Measurements from ENCODE around the gene KCTD2. TPM values are rescaled to one million over a fixed set of nuclear protein-coding genes. Genes with fewer than 3 reads are reported as not detected.
"Not testable (repeated sequence)": the region's sequence is repeated elsewhere in the genome, so short reads cannot be mapped to it uniquely, and the experiment has no call there.

KCTD2 gene
- total and polyA plus RNA-seq, 10 donors, result 11.0 to 28.4 (median 25.2) TPM

DNA sequence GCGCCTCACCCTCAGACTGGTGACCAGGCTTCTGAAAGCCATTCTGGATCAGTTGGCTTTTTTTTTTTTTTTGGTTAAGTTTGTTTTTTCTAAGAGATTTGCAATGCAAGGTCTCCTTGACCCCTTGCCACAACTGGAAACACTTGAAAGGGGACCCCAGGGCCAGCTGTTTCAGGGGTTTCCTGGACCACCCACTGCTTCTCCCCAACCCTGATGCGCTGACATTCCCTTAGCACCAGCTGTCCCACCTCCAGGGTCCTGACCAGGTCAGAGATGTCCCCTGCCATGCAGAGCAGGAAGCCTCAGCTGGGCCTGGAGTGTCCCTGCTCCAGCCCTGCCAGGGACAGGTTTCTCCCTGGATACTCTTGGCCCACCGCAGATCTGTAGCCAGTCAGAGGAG lies 42.7 kb upstream of the KCTD2 start:
- no peak overlapping the region for H3K27ac ChIP-seq
- H3K27me3 ChIP-seq (replicated peaks in 1 of 7), result no peaks in the 10 kb centered on the region
- intact Hi-C loops (cut with DNase I; ENCODE audit: low total_unique reads), result no loop called here
- H3K36me3 ChIP-seq, result peaks cover 0 to 29% (median 0%) of the 10 kb centered on the region in 6 donors
- no peak overlapping the region for H3K4me3 ChIP-seq
- no peaks in the 10 kb centered on the region for H3K9me3 ChIP-seq
- 91 to 100% (median 93%) methylated on average over 3 of the region's 3 CpGs for WGBS, 5 donors
- TF ChIP-seq, protein P1, sequence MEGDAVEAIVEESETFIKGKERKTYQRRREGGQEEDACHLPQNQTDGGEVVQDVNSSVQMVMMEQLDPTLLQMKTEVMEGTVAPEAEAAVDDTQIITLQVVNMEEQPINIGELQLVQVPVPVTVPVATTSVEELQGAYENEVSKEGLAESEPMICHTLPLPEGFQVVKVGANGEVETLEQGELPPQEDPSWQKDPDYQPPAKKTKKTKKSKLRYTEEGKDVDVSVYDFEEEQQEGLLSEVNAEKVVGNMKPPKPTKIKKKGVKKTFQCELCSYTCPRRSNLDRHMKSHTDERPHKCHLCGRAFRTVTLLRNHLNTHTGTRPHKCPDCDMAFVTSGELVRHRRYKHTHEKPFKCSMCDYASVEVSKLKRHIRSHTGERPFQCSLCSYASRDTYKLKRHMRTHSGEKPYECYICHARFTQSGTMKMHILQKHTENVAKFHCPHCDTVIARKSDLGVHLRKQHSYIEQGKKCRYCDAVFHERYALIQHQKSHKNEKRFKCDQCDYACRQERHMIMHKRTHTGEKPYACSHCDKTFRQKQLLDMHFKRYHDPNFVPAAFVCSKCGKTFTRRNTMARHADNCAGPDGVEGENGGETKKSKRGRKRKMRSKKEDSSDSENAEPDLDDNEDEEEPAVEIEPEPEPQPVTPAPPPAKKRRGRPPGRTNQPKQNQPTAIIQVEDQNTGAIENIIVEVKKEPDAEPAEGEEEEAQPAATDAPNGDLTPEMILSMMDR (IDR thresholded peaks at IDR 0.05 in 8 of 11, conservative IDR thresholded peaks at IDR 0.05 in 3 of 11), result no peak
- TF ChIP-seq POLR2A (IDR thresholded peaks at IDR 0.05) (no peak), POLR2AphosphoS5 (IDR thresholded peaks at IDR 0.05) (no peak)
- no peaks in the 10 kb centered on the region for H3K4me1 ChIP-seq
- DNase-seq, result no peak

DNA sequence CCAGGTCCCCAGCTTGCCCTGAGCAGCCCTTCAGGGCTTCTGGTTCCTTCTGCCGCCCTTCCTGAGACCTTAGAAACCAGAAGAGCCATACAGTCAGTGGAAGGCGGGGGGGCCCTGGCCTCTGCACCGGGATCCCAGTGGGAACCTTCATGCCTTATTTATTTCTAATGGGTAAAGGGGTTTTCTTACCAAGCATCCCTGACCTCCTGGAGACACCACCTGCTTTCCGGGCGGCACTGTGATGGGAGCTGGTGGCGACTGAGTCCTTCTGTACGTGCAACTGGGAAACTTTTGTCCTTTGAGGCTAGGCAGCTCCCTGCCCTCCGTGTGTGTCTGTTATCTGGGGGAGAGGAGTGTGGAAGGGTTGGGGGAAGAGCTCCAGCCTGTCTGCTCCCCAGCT lies 41.7 kb upstream of the KCTD2 start:
- Histone ChIP-seq H3K27ac (no peak overlapping the region), H3K4me3 (no peak overlapping the region), H3K4me1 (no peaks in the 10 kb centered on the region), H3K9me3 (no peaks in the 10 kb centered on the region), H3K27me3 (replicated peaks in 1 of 7) (no peaks in the 10 kb centered on the region), H3K36me3 (peaks cover 0 to 29% (median 0%) of the 10 kb centered on the region in 6 donors)
- TF ChIP-seq POLR2A (IDR thresholded peaks at IDR 0.05) (no peak), POLR2AphosphoS5 (IDR thresholded peaks at IDR 0.05) (no peak)
- TF ChIP-seq, protein P1 (IDR thresholded peaks at IDR 0.05 in 8 of 11, conservative IDR thresholded peaks at IDR 0.05 in 3 of 11), result no peak
- 88 to 95% (median 90%) methylated on average over 8 of the region's 8 CpGs for WGBS, 5 donors
- intact Hi-C loops (cut with DNase I; ENCODE audit: low total_unique reads), result no loop called here
- no peak for DNase-seq

DNA sequence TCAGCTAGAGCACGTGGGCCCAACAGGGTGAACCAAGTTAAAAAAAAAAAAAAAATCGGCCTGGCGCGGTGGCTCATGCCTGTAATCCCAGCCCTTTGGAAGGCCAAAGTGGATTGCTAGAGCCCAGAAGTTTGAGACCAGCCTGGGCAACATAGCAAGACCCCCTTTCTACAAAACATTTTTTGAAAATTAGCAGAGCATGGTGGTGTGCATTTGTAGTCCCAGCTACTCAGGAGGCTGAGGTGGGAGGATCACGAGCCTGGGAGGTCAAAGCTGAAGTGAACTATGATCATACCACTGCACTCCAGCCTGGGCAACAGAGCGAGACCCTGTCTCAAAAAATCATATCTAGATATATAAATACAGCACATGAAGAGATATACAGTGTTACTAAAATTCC lies 40.9 kb upstream of the KCTD2 start:
- WGBS, 5 donors, result 90 to 95% (median 93%) methylated on average over 6 of the region's 6 CpGs
- H3K9me3 ChIP-seq; intact Hi-C loops (cut with DNase I; ENCODE audit: low total_unique reads); H3K27ac ChIP-seq; DNase-seq; H3K4me1 ChIP-seq; H3K4me3 ChIP-seq; H3K27me3 ChIP-seq (replicated peaks in 1 of 7): not testable (repeated sequence)
- peaks cover 0 to 29% (median 0%) of the 10 kb centered on the region in 6 donors for H3K36me3 ChIP-seq

DNA sequence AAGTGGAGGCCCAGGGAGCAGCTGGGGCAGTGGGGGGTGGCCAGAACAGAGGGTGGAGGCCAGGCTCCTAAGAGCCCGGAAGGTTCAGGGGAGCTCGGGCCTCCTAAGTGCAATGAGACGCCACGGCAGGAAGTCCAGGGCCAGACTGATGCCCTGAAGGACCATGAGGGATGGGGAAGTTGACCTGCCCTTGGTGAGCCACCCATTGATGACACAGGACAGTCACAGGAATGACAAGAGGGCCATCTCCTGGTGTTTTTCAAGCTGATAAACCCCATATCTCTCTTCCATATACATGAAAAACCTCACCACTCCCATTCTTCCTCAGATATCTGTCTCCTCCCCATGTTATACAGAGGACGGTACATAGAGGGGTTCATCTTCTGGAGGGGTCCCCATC lies 40.4 kb upstream of the KCTD2 start:
- Histone ChIP-seq H3K4me1 (peaks cover 0 to 3% (median 1%) of the 10 kb centered on the region in 6 donors), H3K36me3 (peaks cover 0 to 26% (median 0%) of the 10 kb centered on the region in 6 donors), H3K27ac (no peak overlapping the region), H3K27me3 (replicated peaks in 1 of 7) (no peaks in the 10 kb centered on the region), H3K9me3 (no peaks in the 10 kb centered on the region), H3K4me3 (no peak overlapping the region)
- 62 to 84% (median 69%) methylated on average over 5 of the region's 5 CpGs for WGBS, 5 donors
- intact Hi-C loops (cut with DNase I; ENCODE audit: low total_unique reads), result no loop called here
- no peak for TF ChIP-seq POLR2A (IDR thresholded peaks at IDR 0.05)
- TF ChIP-seq POLR2AphosphoS5 (IDR thresholded peaks at IDR 0.05), result no peak
- TF ChIP-seq, protein P1 (IDR thresholded peaks at IDR 0.05 in 8 of 11, conservative IDR thresholded peaks at IDR 0.05 in 3 of 11), result no peak
- DNase-seq, result no peak

DNA sequence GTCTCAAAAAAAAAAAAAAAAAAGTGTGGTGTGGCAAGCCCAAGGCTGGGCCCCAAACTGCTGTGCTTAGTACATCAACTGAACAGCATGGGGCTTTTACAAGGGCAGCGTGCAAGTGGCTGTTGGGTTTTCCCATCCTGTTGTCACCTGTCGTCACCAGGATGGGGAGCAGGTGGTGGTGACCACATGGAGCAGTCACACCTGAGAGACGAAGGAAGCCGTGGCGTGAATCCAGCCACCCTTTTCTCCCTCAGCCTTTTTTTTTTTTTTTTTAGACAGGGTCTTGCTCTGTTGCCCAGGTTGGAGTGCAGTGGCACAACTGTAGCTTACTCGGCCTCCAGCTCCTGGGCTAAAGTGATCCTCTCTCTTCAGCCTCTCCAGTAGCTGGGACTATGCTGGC lies 38.7 kb upstream of the KCTD2 start:
- peaks cover 7 to 16% (median 14%) of the 10 kb centered on the region in 6 donors for H3K4me1 ChIP-seq
- no peaks in the 10 kb centered on the region for H3K9me3 ChIP-seq
- H3K27me3 ChIP-seq (replicated peaks in 1 of 7), result no peaks in the 10 kb centered on the region
- intact Hi-C loops (cut with DNase I; ENCODE audit: low total_unique reads), result no loop called here
- DNase-seq, result no peak
- WGBS, 5 donors, result 76 to 89% (median 82%) methylated on average over 6 of the region's 6 CpGs
- H3K36me3 ChIP-seq, result peaks cover 0 to 9% (median 0%) of the 10 kb centered on the region in 6 donors
- H3K4me3 ChIP-seq, result no peak overlapping the region
- H3K27ac ChIP-seq, result no peak overlapping the region
- TF ChIP-seq, protein P1 (IDR thresholded peaks at IDR 0.05 in 8 of 11, conservative IDR thresholded peaks at IDR 0.05 in 3 of 11), result no peak
- TF ChIP-seq POLR2A (IDR thresholded peaks at IDR 0.05) (no peak), POLR2AphosphoS5 (IDR thresholded peaks at IDR 0.05) (no peak)

Data from spleen (tissue), 11 donors.